ENCODE data around the gene DENND4B. TPM values are rescaled to one million over a fixed set of nuclear protein-coding genes. Genes with fewer than 3 reads are reported as not detected.
A peak's percentile ranks its signal among the peaks of the same experiment; 100 is the strongest.

Gene DENND4B
- total RNA-seq, 1 experiment from 2014 or later = 41.3 TPM

DNA sequence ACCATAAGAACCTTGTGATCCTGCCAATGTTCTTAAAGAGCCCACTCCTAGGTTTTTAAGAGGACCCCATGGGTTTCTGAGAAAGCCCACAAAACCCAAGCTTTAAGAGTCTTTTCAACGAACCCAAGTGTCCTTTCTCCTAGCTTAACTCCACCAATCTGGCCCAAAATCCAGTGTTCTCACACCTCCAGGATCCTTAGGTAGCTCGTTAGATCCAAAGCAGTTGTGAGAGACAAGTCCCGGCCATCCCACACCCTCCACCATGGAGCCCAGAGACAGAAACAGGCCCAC is 1.7 kb downstream of the DENND4B start:
- Histone ChIP-seq H3K79me2 (ENCODE audit: low read depth) (peaks cover 19% of the 10 kb centered on the region), H2AFZ (no peak overlapping the region), H3K4me1 (replicated peaks; ENCODE audit: insufficient read depth) (peaks cover 10% of the 10 kb centered on the region; the same call in 1 of the 2 replicates), H3F3A (ENCODE audit: insufficient read depth, low read depth) (peaks cover 15% of the 10 kb centered on the region; the same call in 1 of the 2 replicates), H3K27ac (no peak overlapping the region), H3K27me3 (ENCODE audit: insufficient read depth, low read depth) (no peaks in the 10 kb centered on the region), H3K4me2 (peak overlapping the region; percentile 98), H3K36me3 (ENCODE audit: low read depth) (0 out of 2 replicates have a peak, but pooled peaks cover 3% of the 10 kb centered on the region), H3K4me3 (peak overlapping the region; percentile 85; the same call in 1 of the 2 replicates), H3K9me2 (ENCODE audit: insufficient read depth) (no peaks in the 10 kb centered on the region), H4K20me1 (ENCODE audit: insufficient read depth) (no peaks in the 10 kb centered on the region), H3K9me3 (ENCODE audit: insufficient read depth, low read depth) (no peaks in the 10 kb centered on the region)
- CTCF ChIA-PET = interaction anchor here (0.8 kb wide), 1 partner anchor 579 kb away, joined by 3 read pairs; no protein-coding TSS in a partner anchor
- POLR2A ChIA-PET (ENCODE audit: unreplicated experiment) = no interaction called here
- DNase-seq = no peak
- intact Hi-C loops (cut with micrococcal nuclease; ENCODE audit: unreplicated experiment) = loop anchor here (1.0 kb wide), 1 partner anchor 42 kb away; the partner anchor contains the start of gene RAB13
- TF ChIP-seq, protein P1, sequence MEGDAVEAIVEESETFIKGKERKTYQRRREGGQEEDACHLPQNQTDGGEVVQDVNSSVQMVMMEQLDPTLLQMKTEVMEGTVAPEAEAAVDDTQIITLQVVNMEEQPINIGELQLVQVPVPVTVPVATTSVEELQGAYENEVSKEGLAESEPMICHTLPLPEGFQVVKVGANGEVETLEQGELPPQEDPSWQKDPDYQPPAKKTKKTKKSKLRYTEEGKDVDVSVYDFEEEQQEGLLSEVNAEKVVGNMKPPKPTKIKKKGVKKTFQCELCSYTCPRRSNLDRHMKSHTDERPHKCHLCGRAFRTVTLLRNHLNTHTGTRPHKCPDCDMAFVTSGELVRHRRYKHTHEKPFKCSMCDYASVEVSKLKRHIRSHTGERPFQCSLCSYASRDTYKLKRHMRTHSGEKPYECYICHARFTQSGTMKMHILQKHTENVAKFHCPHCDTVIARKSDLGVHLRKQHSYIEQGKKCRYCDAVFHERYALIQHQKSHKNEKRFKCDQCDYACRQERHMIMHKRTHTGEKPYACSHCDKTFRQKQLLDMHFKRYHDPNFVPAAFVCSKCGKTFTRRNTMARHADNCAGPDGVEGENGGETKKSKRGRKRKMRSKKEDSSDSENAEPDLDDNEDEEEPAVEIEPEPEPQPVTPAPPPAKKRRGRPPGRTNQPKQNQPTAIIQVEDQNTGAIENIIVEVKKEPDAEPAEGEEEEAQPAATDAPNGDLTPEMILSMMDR (conservative IDR thresholded peaks at IDR 0.05) = no peak
- TF ChIP-seq EZH2 (IDR thresholded peaks at IDR 0.05; ENCODE audit: low read depth) = no peak
- BruUV-seq (replicated peaks) = no TSS peak

DNA sequence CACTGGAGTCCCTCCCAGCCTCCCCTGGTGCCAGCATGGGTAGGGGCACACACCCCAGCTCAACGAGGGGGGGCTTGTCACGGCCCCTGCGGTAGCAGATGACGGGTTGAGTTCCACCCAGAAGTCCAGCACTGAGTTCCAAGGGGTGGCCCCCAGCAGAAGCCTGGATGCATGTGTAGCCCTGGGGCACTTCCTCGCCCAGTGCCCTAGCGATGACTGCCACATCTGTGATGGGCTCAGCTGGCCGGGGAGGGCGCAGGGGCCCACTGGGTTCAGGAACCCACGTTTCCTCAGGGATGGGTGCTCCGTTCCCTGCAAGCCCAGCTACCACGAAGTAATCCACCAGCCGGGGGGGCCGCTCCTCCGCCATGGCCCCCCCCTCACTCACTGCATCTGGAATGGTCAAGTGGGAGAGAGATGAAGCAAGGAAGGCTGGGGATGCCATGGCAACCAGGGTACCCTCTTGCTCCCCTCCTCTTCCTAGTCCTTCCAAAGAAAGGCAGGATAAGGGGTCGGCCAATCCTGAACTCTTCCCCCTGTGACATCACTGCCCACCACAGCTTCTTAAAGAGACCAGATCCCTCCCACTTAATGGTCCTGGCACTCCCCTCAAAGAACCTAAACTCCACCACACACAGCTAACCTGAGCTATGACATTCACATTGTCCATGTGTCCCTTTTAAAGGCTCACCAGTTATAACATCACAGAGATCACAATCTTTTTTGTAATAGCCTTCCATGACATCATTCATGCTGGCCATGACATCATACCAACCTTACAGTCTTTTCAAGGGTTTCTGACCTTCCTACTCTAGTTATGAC is 2.3 kb downstream of the DENND4B start:
- ChIA-PET CTCF (interaction anchor here (0.8 kb wide), 1 partner anchor 579 kb away, joined by 3 read pairs; no protein-coding TSS in a partner anchor), POLR2A (ENCODE audit: unreplicated experiment) (no interaction called here)
- intact Hi-C loops (cut with micrococcal nuclease; ENCODE audit: unreplicated experiment) = no loop called here
- TF ChIP-seq, protein P1 (conservative IDR thresholded peaks at IDR 0.05) = no peak
- Histone ChIP-seq H3K27ac (no peak overlapping the region), H3K4me2 (peak overlapping the region; percentile 98; the same call in 1 of the 2 replicates), H3K4me3 (no peak overlapping the region), H3F3A (ENCODE audit: insufficient read depth, low read depth) (peaks cover 9% of the 10 kb centered on the region; the same call in 1 of the 2 replicates), H3K79me2 (ENCODE audit: low read depth) (peaks cover 19% of the 10 kb centered on the region), H2AFZ (no peak overlapping the region), H3K27me3 (ENCODE audit: insufficient read depth, low read depth) (no peaks in the 10 kb centered on the region), H3K4me1 (replicated peaks; ENCODE audit: insufficient read depth) (peaks cover 10% of the 10 kb centered on the region; the same call in 1 of the 2 replicates), H3K9me3 (ENCODE audit: insufficient read depth, low read depth) (no peaks in the 10 kb centered on the region), H3K36me3 (ENCODE audit: low read depth) (0 out of 2 replicates have a peak, but pooled peaks cover 3% of the 10 kb centered on the region), H4K20me1 (ENCODE audit: insufficient read depth) (no peaks in the 10 kb centered on the region; the same call in 1 of the 2 replicates), H3K9me2 (ENCODE audit: insufficient read depth) (no peaks in the 10 kb centered on the region)
- no peak for DNase-seq
- BruUV-seq (replicated peaks) = no TSS peak

DNA sequence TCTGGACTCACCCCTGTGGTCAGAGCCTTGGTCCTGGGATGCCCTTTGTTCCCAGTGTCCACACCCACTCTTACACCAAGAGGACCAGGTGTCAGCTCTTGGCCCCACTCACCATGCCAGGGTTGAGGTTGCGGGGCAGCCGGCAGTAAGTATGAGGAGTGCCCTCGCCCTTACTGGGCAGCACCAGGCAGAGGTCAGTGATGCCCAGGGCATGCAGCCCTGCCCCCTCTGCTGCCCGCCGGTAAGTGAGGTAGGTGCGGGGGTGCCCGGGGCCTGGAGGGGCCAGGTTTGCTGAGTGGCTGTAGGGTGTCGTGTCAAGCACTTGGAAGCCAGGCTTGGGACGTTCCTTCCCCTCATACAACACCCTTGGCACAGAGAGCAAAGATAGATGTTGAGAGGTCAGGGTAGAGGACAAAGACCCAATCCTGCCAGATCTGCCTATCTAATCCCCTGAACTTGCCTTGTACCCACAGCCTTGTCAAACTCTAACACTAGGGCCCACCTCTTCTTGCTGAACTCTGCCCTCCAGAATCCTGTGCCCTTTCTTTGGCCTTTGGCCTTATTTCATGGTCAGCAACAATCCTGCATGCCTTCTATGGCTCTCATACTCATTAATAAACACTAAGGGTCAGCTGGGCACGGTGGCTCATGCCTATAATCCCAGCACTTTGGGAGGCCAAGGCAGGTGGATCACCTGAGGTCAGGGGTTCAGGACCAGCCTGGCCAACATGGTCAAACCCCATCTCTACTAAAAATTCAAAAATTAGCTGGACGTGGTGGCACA is 3.6 kb downstream of the DENND4B start:
- no peak overlapping the region for H3K27ac ChIP-seq
- H3K9me3 ChIP-seq (ENCODE audit: insufficient read depth, low read depth) = no peaks in the 10 kb centered on the region
- peaks cover 19% of the 10 kb centered on the region for H3K79me2 ChIP-seq (ENCODE audit: low read depth)
- no peaks in the 10 kb centered on the region for H3K9me2 ChIP-seq (ENCODE audit: insufficient read depth)
- intact Hi-C loops (cut with micrococcal nuclease; ENCODE audit: unreplicated experiment) = no loop called here
- H3K4me3 ChIP-seq = no peak overlapping the region
- 0 out of 2 replicates have a peak, but pooled peaks cover 3% of the 10 kb centered on the region for H3K36me3 ChIP-seq (ENCODE audit: low read depth)
- H3K4me1 ChIP-seq (replicated peaks; ENCODE audit: insufficient read depth) = peaks cover 10% of the 10 kb centered on the region; the same call in 1 of the 2 replicates
- no peak for DNase-seq
- ChIA-PET POLR2A (ENCODE audit: unreplicated experiment) (interaction anchor here (0.6 kb wide), 1 partner anchor 48 kb away, joined by 4 read pairs; the partner anchor contains the start of gene RPS27), CTCF (interaction anchor here (0.7 kb wide), 1 partner anchor 45 kb away, joined by 4 read pairs; no protein-coding TSS in a partner anchor)
- H4K20me1 ChIP-seq (ENCODE audit: insufficient read depth) = no peaks in the 10 kb centered on the region; the same call in 1 of the 2 replicates
- no peaks in the 10 kb centered on the region for H3K27me3 ChIP-seq (ENCODE audit: insufficient read depth, low read depth)
- TF ChIP-seq EZH2 (IDR thresholded peaks at IDR 0.05; ENCODE audit: low read depth) = no peak
- TF ChIP-seq, protein P1 (conservative IDR thresholded peaks at IDR 0.05) = no peak
- no peak overlapping the region for H3K4me2 ChIP-seq
- peaks cover 6% of the 10 kb centered on the region; the same call in 1 of the 2 replicates for H3F3A ChIP-seq (ENCODE audit: insufficient read depth, low read depth)
- no peak overlapping the region for H2AFZ ChIP-seq
- no TSS peak for BruUV-seq (replicated peaks)
